ENCODE data around the gene FCRL6. TPM values are rescaled to one million over a fixed set of nuclear protein-coding genes. Genes with fewer than 3 reads are reported as not detected.
A peak's percentile ranks its signal among the peaks of the same experiment; 100 is the strongest.

FCRL6 gene
- total RNA-seq, 6 experiments from 2014 or later, result not detected

- TF ChIP-seq, protein P1, sequence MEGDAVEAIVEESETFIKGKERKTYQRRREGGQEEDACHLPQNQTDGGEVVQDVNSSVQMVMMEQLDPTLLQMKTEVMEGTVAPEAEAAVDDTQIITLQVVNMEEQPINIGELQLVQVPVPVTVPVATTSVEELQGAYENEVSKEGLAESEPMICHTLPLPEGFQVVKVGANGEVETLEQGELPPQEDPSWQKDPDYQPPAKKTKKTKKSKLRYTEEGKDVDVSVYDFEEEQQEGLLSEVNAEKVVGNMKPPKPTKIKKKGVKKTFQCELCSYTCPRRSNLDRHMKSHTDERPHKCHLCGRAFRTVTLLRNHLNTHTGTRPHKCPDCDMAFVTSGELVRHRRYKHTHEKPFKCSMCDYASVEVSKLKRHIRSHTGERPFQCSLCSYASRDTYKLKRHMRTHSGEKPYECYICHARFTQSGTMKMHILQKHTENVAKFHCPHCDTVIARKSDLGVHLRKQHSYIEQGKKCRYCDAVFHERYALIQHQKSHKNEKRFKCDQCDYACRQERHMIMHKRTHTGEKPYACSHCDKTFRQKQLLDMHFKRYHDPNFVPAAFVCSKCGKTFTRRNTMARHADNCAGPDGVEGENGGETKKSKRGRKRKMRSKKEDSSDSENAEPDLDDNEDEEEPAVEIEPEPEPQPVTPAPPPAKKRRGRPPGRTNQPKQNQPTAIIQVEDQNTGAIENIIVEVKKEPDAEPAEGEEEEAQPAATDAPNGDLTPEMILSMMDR (IDR thresholded peaks at IDR 0.05), result no peak
- no peak for DNase-seq
- peaks cover 6% of the 10 kb centered on the region for H3K36me3 Mint-ChIP-seq (ENCODE audit: low read depth)
- no peaks in the 10 kb centered on the region for H3K4me1 Mint-ChIP-seq (ENCODE audit: low read depth)
- no peaks in the 10 kb centered on the region for H3K9me3 Mint-ChIP-seq
- H3K4me3 Mint-ChIP-seq, result no peak overlapping the region
- peaks cover 3% of the 10 kb centered on the region; the same call in 1 of the 2 replicates for H3K27me3 Mint-ChIP-seq (ENCODE audit: insufficient read depth)
- H3K27ac Mint-ChIP-seq, result no peak overlapping the region
These were observed 36.4 kb upstream of the FCRL6 start for GRCh38 chr1:159765806-159766205.

DNA sequence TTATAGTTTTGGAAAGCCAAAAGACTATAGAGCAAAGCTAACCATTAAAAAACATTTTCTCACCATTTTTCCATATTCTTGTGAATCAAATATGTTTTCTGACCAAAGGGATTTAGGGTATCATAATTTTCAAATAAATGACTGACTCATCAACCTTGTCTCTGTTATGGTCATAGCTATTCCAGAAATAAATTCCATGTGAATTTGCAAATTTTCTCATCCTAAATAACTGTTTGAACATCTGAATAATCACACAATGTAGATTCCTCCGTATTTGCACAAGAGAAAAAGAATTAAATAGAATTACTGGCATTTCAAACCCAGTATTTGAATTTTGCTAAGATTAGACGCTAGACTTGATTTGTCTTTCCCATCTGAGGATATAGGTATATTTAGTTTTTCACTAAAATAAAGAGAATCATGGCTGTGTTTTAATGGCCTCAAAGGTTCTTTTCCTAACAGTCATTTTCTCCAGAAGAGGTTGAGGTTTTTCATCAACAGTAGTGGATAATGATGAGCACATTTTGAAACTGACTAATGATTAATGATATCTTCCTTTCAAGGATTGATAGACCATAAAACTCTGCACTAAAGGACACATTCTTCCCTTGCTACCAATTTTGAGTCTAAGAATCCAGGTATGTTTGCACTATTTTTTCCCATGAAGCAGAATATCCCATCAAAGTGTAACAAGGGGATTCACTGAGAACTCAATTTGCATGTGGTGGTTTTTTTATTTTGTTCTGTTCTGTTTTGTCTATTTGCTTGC lies 30.8 kb upstream of the FCRL6 start:
- TF ChIP-seq, protein P1 (IDR thresholded peaks at IDR 0.05), result no peak

GRCh38 chr1:159774465-159774864 lies 27.7 kb upstream of the FCRL6 start:
- H3K4me3 Mint-ChIP-seq, result no peak overlapping the region
- H3K4me1 Mint-ChIP-seq (ENCODE audit: low read depth), result peaks cover 34% of the 10 kb centered on the region
- H3K27me3 Mint-ChIP-seq (ENCODE audit: insufficient read depth), result no peaks in the 10 kb centered on the region; the same call in 1 of the 2 replicates
- TF ChIP-seq, protein P1 (IDR thresholded peaks at IDR 0.05), result no peak
- no peak for DNase-seq
- H3K9me3 Mint-ChIP-seq, result no peaks in the 10 kb centered on the region
- H3K36me3 Mint-ChIP-seq (ENCODE audit: low read depth), result no peaks in the 10 kb centered on the region
- H3K27ac Mint-ChIP-seq, result no peak overlapping the region

More for the DNA sequence above, 30.8 kb upstream of the FCRL6 start:
- Mint-ChIP-seq H3K27me3 (ENCODE audit: insufficient read depth) (no peaks in the 10 kb centered on the region; the same call in none of the 2 replicates), H3K4me1 (ENCODE audit: low read depth) (peaks cover 16% of the 10 kb centered on the region), H3K27ac (no peak overlapping the region), H3K4me3 (no peak overlapping the region), H3K36me3 (ENCODE audit: low read depth) (peaks cover 6% of the 10 kb centered on the region; the same call in 1 of the 2 replicates), H3K9me3 (no peaks in the 10 kb centered on the region)
- no peak for DNase-seq

DNA sequence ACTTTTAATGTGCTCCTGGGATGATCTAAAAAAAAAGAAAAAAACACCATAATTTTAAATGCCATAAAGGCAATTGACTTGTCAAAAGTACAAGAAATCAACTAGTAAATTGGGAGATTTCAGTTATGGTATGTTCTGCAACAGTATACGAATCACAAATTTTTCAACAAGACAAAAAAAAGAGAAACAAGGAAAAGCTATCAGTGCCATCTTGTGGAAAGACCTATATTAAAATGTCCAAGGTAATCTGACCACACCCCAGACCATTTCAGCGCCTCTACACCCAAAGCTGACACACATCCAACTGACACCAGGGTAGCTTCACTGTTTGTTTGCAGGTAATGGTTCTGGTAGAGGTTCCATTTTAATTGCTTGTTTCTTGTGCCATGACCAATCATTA lies 26.4 kb upstream of the FCRL6 start:
- TF ChIP-seq, protein P1 (IDR thresholded peaks at IDR 0.05), result peak; percentile 72
- Mint-ChIP-seq H3K27me3 (ENCODE audit: insufficient read depth) (no peaks in the 10 kb centered on the region; the same call in 1 of the 2 replicates), H3K36me3 (ENCODE audit: low read depth) (no peaks in the 10 kb centered on the region), H3K4me3 (no peak overlapping the region), H3K4me1 (ENCODE audit: low read depth) (peaks cover 45% of the 10 kb centered on the region), H3K27ac (no peak overlapping the region), H3K9me3 (no peaks in the 10 kb centered on the region)
- DNase-seq, result no peak

DNA sequence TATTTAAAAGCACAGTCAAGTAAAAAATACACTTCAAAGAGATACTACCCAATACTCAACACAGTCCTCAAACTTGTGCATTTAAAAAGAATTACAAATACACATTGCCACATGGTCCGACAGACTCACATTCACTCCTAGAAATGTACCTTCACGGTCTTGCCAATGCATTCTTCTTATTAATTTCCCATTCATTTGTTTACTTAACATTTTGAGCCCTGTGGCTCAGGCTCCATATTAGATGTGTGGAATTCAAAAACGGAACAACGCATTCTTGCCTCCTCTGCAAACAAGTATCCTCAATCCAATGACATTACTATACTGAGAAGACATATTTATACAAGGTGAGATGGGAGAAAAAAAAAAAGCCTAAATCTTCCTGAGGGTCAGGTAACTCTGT lies 23.9 kb upstream of the FCRL6 start:
- Mint-ChIP-seq H3K4me3 (no peak overlapping the region), H3K27me3 (ENCODE audit: insufficient read depth) (no peaks in the 10 kb centered on the region; the same call in 1 of the 2 replicates), H3K9me3 (no peaks in the 10 kb centered on the region), H3K36me3 (ENCODE audit: low read depth) (no peaks in the 10 kb centered on the region; the same call in 1 of the 2 replicates), H3K4me1 (ENCODE audit: low read depth) (peaks cover 55% of the 10 kb centered on the region), H3K27ac (no peak overlapping the region)
- DNase-seq, result no peak
- TF ChIP-seq, protein P1 (IDR thresholded peaks at IDR 0.05), result no peak
